Breast epithelium (tissue), 3 donors: Measurements from ENCODE around the gene DAPK1.

Experiments
- POLR2A ChIP-seq: fragments of 450-650 bp; IDR thresholded peaks from one replicate; pipeline ENCODE4 v1.6.1; 2016; ENCODE audit warnings: antibody characterized with exemption, mild to moderate bottlenecking, moderate library complexity
- POLR2AphosphoS5 ChIP-seq, 3 donors: sonication (generic); formaldehyde crosslinking; IDR thresholded peaks; one replicate each; pipeline ENCODE4 v1.6.1; 2017; ENCODE audit warnings: antibody characterized with exemption in 3 of 3
- TF ChIP-seq, protein P1 (sequence below), 3 donors: fragments of 450-650 bp; IDR thresholded peaks; one replicate each; pipeline ENCODE4 v1.5.1; 2016 to 2017; ENCODE audit warnings: antibody characterized with exemption in 3 of 3, mild to moderate bottlenecking in 3 of 3, moderate library complexity in 3 of 3

DNA sequence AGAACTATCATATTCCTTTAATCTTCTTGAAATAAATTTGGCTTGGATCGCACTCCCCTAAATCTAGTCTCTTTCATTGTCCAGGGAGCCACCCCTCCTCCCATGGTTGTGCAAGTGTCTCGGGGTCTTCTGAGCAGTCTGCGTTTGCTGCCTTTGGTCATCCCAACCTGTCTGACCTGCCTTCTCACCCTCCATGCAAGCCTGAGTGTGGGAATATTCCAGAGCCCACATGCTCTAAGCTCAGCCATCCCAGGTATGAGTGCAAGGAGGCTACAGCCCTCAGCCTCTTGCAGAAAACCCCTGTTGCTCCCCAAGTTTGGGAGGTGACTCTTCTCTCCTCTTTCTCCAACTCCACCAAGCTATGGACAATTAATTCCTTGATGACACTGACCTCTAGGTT, 220.6 kb downstream of the DAPK1 start:
- TF ChIP-seq, protein P1, sequence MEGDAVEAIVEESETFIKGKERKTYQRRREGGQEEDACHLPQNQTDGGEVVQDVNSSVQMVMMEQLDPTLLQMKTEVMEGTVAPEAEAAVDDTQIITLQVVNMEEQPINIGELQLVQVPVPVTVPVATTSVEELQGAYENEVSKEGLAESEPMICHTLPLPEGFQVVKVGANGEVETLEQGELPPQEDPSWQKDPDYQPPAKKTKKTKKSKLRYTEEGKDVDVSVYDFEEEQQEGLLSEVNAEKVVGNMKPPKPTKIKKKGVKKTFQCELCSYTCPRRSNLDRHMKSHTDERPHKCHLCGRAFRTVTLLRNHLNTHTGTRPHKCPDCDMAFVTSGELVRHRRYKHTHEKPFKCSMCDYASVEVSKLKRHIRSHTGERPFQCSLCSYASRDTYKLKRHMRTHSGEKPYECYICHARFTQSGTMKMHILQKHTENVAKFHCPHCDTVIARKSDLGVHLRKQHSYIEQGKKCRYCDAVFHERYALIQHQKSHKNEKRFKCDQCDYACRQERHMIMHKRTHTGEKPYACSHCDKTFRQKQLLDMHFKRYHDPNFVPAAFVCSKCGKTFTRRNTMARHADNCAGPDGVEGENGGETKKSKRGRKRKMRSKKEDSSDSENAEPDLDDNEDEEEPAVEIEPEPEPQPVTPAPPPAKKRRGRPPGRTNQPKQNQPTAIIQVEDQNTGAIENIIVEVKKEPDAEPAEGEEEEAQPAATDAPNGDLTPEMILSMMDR (IDR thresholded peaks at IDR 0.05): no peak
- TF ChIP-seq POLR2A (no peak), POLR2AphosphoS5 (IDR thresholded peaks at IDR 0.05) (no peak)
